Neural cell (in vitro differentiated cells): Measurements from ENCODE around the gene NMNAT1. TPM values are rescaled to one million over a fixed set of nuclear protein-coding genes. Genes with fewer than 3 reads are reported as not detected.
"Not testable (repeated sequence)": the region's sequence is repeated elsewhere in the genome, so short reads cannot be mapped to it uniquely, and the experiment has no call there.

Experiments used
- H2AFZ ChIP-seq: fragments of 200-600, 300-800 bp; sonication (generic), shearing (Covaris generic); 2 replicates; pipeline ENCODE4 v1.6.0; 2014; ENCODE audit warnings: low read depth, mild to moderate bottlenecking, antibody characterized with exemption, low read length, moderate library complexity
- H3F3A ChIP-seq: fragments of 200-600 bp; shearing (Covaris generic); 2 replicates; pipeline ENCODE4 v1.6.1; 2016; ENCODE audit warnings: mild to moderate bottlenecking, moderate library complexity, mixed read lengths, antibody characterized with exemption, low read length; ENCODE audit not compliant: insufficient read depth, poor library complexity, severe bottlenecking
- H3K27ac ChIP-seq: fragments of 200-600, 300-800 bp; sonication (generic), shearing (Covaris generic); 2 replicates; pipeline ENCODE4 v1.5.1; 2014; ENCODE audit warnings: mild to moderate bottlenecking, low read length, moderate library complexity
- H3K27me3 ChIP-seq: fragments of 300-800, 200-600 bp; sonication (generic), shearing (Covaris generic); 2 replicates; pipeline ENCODE4 v1.6.0; 2014; ENCODE audit warnings: mild to moderate bottlenecking, low read depth, low read length, moderate library complexity; ENCODE audit not compliant: insufficient read depth
- H3K36me3 ChIP-seq: fragments of 300-800, 200-600 bp; sonication (generic), shearing (Covaris generic); 2 replicates; pipeline ENCODE4 v1.5.1; 2014; ENCODE audit warnings: mild to moderate bottlenecking, antibody characterized with exemption, low read length, moderate library complexity; ENCODE audit not compliant: insufficient read depth
- H3K4me2 ChIP-seq: fragments of 300-800, 200-600 bp; sonication (generic), shearing (Covaris generic); 2 replicates; pipeline ENCODE4 v1.6.0; 2014; ENCODE audit warnings: mild to moderate bottlenecking, low read length
- H3K4me3 ChIP-seq: fragments of 300-800, 200-600 bp; sonication (generic), shearing (Covaris generic); 2 replicates; pipeline ENCODE4 v1.5.1; 2014; ENCODE audit warnings: mild to moderate bottlenecking, low read length, moderate library complexity
- H3K79me2 ChIP-seq: fragments of 200-600 bp; shearing (Covaris generic); replicated peaks from 2 replicates; pipeline ENCODE4 v1.6.0; 2014; ENCODE audit warnings: mild to moderate bottlenecking, low read length, moderate library complexity; ENCODE audit not compliant: insufficient read depth
- H3K9ac ChIP-seq: fragments of 300-800, 200-600 bp; sonication (generic), shearing (Covaris generic); 2 replicates; pipeline ENCODE4 v1.6.1; 2016; ENCODE audit warnings: mild to moderate bottlenecking, low read length, mixed read lengths
- H3K9me2 ChIP-seq: fragments of 200-600 bp; shearing (Covaris generic); 2 replicates; pipeline ENCODE4 v1.6.1; 2016; ENCODE audit warnings: mild to moderate bottlenecking, low read length, mixed read lengths; ENCODE audit not compliant: insufficient read depth
- H3K9me3 ChIP-seq: fragments of 200-600, 300-800 bp; sonication (generic), shearing (Covaris generic); 2 replicates; pipeline ENCODE4 v1.6.1; 2016; ENCODE audit warnings: mild to moderate bottlenecking, mixed run types, low read length, moderate library complexity, mixed read lengths
- H4K20me1 ChIP-seq: fragments of 200-600 bp; shearing (Covaris generic); 2 replicates; pipeline ENCODE4 v1.6.1; 2016; ENCODE audit warnings: mild to moderate bottlenecking, mixed run types; ENCODE audit not compliant: insufficient read depth
- EP300 ChIP-seq: fragments of 450-650 bp; conservative IDR thresholded peaks from 2 replicates; pipeline ENCODE4 v1.6.1; 2014; ENCODE audit warnings: antibody characterized with exemption, mild to moderate bottlenecking, moderate library complexity; ENCODE audit not compliant: poor library complexity, severe bottlenecking
- EZH2 ChIP-seq: fragments of 200-600, 300-800 bp; shearing (Covaris generic), sonication (generic); IDR thresholded peaks from 2 replicates; pipeline ENCODE4 v1.6.1; 2014; ENCODE audit warnings: antibody characterized with exemption, low read length, borderline replicate concordance, mild to moderate bottlenecking; ENCODE audit not compliant: insufficient read depth, poor library complexity, severe bottlenecking
- MXI1 ChIP-seq: fragments of 450-650 bp; conservative IDR thresholded peaks from 2 replicates; pipeline ENCODE4 v1.6.1; 2014; ENCODE audit warnings: antibody characterized with exemption, mild to moderate bottlenecking; ENCODE audit not compliant: poor library complexity, severe bottlenecking
- POLR2AphosphoS5 ChIP-seq: IDR thresholded peaks from 2 replicates; pipeline ENCODE4 v1.6.1; 2012
- RAD21 ChIP-seq: fragments of 450-650 bp; conservative IDR thresholded peaks from 2 replicates; pipeline ENCODE4 v1.6.1; 2014; ENCODE audit warnings: antibody characterized with exemption, mild to moderate bottlenecking, moderate library complexity
- REST ChIP-seq: IDR thresholded peaks from 2 replicates; pipeline ENCODE4 v1.6.1; 2012; ENCODE audit warnings: borderline replicate concordance
- SMC3 ChIP-seq: fragments of 450-650 bp; conservative IDR thresholded peaks from 2 replicates; pipeline ENCODE4 v1.6.1; 2014; ENCODE audit warnings: antibody characterized with exemption, mild to moderate bottlenecking, moderate library complexity; ENCODE audit not compliant: poor library complexity
- TAF1 ChIP-seq: IDR thresholded peaks from 2 replicates; pipeline ENCODE4 v1.6.1; 2012; ENCODE audit warnings: low read depth
- polyA plus RNA-seq: library from polyadenylated mRNA; depleted of rRNA; stranded (reverse); fragments of >200 nt; gene quantifications from 2 replicates; pipeline ENCODE4 v1.2.3, GENCODE V29; 2014
- TF ChIP-seq, protein P1 (sequence below): fragments of 450-650 bp; IDR thresholded peaks from 2 replicates; pipeline ENCODE4 v1.5.1; 2014; ENCODE audit warnings: antibody characterized with exemption, mild to moderate bottlenecking, moderate library complexity; ENCODE audit not compliant: poor library complexity, severe bottlenecking

NMNAT1 gene
- polyA plus RNA-seq, 1 donor from 2014 or later, result 4.9 TPM

DNA sequence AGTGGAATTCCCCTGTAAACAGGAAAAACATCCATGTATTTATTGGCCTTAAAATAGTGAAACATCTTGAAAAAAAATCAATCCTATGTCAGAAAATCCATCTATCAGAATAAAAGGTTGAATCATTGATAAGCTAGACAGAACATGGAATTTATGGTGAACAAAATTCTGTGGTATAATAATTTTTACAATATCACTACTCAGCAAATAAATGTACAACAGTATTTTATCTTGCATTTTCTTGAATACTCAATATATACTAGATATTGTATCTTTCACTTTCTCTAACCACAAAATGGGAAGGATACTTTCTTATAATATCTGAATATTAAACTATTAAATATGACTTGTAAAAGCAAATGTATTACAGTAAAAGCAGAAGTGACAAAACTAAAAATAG lies 83.8 kb downstream of the NMNAT1 start:
- Histone ChIP-seq H2AFZ (no peak overlapping the region), H3K36me3 (no peaks in the 10 kb centered on the region), H3K9me2 (no peaks in the 10 kb centered on the region), H3K4me3 (no peak overlapping the region), H3K79me2 (no peaks in the 10 kb centered on the region), H3K9ac (no peak overlapping the region), H3K4me2 (no peak overlapping the region), H3F3A (no peaks in the 10 kb centered on the region), H3K27ac (no peak overlapping the region), H4K20me1 (no peaks in the 10 kb centered on the region), H3K9me3 (no peaks in the 10 kb centered on the region), H3K27me3 (no peaks in the 10 kb centered on the region)
- TF ChIP-seq REST, result no peak
- no peak for TF ChIP-seq TAF1
- no peak for TF ChIP-seq POLR2AphosphoS5
- TF ChIP-seq EP300, result no peak
- TF ChIP-seq, protein P1, sequence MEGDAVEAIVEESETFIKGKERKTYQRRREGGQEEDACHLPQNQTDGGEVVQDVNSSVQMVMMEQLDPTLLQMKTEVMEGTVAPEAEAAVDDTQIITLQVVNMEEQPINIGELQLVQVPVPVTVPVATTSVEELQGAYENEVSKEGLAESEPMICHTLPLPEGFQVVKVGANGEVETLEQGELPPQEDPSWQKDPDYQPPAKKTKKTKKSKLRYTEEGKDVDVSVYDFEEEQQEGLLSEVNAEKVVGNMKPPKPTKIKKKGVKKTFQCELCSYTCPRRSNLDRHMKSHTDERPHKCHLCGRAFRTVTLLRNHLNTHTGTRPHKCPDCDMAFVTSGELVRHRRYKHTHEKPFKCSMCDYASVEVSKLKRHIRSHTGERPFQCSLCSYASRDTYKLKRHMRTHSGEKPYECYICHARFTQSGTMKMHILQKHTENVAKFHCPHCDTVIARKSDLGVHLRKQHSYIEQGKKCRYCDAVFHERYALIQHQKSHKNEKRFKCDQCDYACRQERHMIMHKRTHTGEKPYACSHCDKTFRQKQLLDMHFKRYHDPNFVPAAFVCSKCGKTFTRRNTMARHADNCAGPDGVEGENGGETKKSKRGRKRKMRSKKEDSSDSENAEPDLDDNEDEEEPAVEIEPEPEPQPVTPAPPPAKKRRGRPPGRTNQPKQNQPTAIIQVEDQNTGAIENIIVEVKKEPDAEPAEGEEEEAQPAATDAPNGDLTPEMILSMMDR, result no peak
- TF ChIP-seq RAD21, result no peak
- no peak for TF ChIP-seq SMC3
- no peak for TF ChIP-seq MXI1
- TF ChIP-seq EZH2, result no peak

GRCh38 chr1:10028956-10029500 lies 85.8 kb downstream of the NMNAT1 start:
- not testable (repeated sequence) for H3F3A ChIP-seq, H2AFZ ChIP-seq, H3K27me3 ChIP-seq, H3K27ac ChIP-seq, H4K20me1 ChIP-seq, H3K79me2 ChIP-seq, H3K9me2 ChIP-seq, H3K9me3 ChIP-seq, H3K4me2 ChIP-seq, H3K9ac ChIP-seq, H3K36me3 ChIP-seq, H3K4me3 ChIP-seq

DNA sequence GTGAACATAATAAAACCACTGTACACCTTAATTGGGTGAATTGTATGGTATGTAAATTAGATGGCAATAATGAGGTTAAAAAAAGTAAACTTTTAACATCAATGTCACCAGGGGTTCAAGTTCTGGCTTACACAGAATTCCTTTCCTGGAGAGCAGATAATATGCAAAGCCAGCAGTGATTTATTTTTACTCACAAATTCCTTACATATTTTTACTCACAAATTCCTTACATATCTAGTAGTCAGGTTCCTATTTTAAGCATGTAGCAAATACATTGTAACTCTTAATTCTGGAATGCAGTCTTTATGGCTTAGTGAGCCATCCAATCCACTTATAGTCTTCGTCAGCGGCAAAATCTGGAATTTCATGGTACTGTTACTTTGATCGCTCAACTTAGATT lies 88.2 kb downstream of the NMNAT1 start:
- Histone ChIP-seq H3K79me2 (peaks cover 17% of the 10 kb centered on the region), H2AFZ (no peak overlapping the region), H3K4me3 (no peak overlapping the region), H3K36me3 (no peaks in the 10 kb centered on the region), H3K27ac (no peak overlapping the region), H3K9me2 (no peaks in the 10 kb centered on the region), H3K27me3 (no peaks in the 10 kb centered on the region), H3K4me2 (no peak overlapping the region), H3F3A (no peaks in the 10 kb centered on the region), H4K20me1 (no peaks in the 10 kb centered on the region), H3K9me3 (no peaks in the 10 kb centered on the region), H3K9ac (no peak overlapping the region)
- TF ChIP-seq SMC3 (no peak), TAF1 (no peak), MXI1 (no peak), EZH2 (no peak), EP300 (no peak)
